ENCODE results near the gene LSS. TPM values are rescaled to one million over a fixed set of nuclear protein-coding genes. Genes with fewer than 3 reads are reported as not detected.

LSS gene
- total RNA-seq, 2 donors from 2014 or later = 56.7 to 85.2 TPM

- Mint-ChIP-seq H3K9me3 (peaks cover 7% of the 10 kb centered on the region), H3K4me3 (no peak overlapping the region), H3K27me3 (ENCODE audit: insufficient read depth) (no peaks in the 10 kb centered on the region), H3K36me3 (ENCODE audit: low read depth) (peaks cover 5% of the 10 kb centered on the region), H3K4me1 (peaks cover 3% of the 10 kb centered on the region), H3K27ac (no peak overlapping the region)
- peaks cover 3% of the 10 kb centered on the region for H3K36me3 ChIP-seq (ENCODE audit: control insufficient read depth, insufficient read depth, low read length)
- no peak overlapping the region for H3K9ac ChIP-seq (ENCODE audit: extremely low read depth, low read length, poor library complexity, severe bottlenecking)
- no peak overlapping the region for H3K27ac ChIP-seq (ENCODE audit: low read depth, low read length)
- no peaks in the 10 kb centered on the region for H3K9me3 ChIP-seq (ENCODE audit: control insufficient read depth, low read length)
- H3K4me3 ChIP-seq (ENCODE audit: low read length) = no peak overlapping the region
- no peak for TF ChIP-seq CTCF (conservative IDR thresholded peaks at IDR 0.05)
- H3K27me3 ChIP-seq (ENCODE audit: control insufficient read depth, insufficient read depth, low read length, poor library complexity, severe bottlenecking) = no peaks in the 10 kb centered on the region
- DNase-seq = no peak
- peaks cover 9% of the 10 kb centered on the region for H3K4me1 ChIP-seq (ENCODE audit: control insufficient read depth, insufficient read depth, low read length)
- 90 to 91% methylated on average over 5 to 7 of the region's 7 CpGs for WGBS, 2 experiments (ENCODE audit: insufficient coverage in 1 of 2, insufficient read length in 1 of 2)
Observed at GRCh38 chr21:46156378-46156645, 72.3 kb downstream of the LSS start.

- Histone ChIP-seq H3K9ac (ENCODE audit: extremely low read depth, low read length, poor library complexity, severe bottlenecking) (no peak within 1 kb of the TSS), H3K4me1 (ENCODE audit: control insufficient read depth, insufficient read depth, low read length) (peaks cover 9% of the 10 kb centered on the region), H3K9me3 (ENCODE audit: control insufficient read depth, low read length) (no peaks in the 10 kb centered on the region), H3K36me3 (ENCODE audit: control insufficient read depth, insufficient read depth, low read length) (no peaks in the 10 kb centered on the region), H3K27ac (ENCODE audit: low read depth, low read length) (no peak within 1 kb of the TSS), H3K27me3 (ENCODE audit: control insufficient read depth, insufficient read depth, low read length, poor library complexity, severe bottlenecking) (no peaks in the 10 kb centered on the region), H3K4me3 (ENCODE audit: low read length) (no peak within 1 kb of the TSS)
- peaks cover 3% of the 10 kb centered on the region for H3K36me3 Mint-ChIP-seq (ENCODE audit: low read depth)
- H3K4me3 Mint-ChIP-seq = no peak within 1 kb of the TSS
- peaks cover 3% of the 10 kb centered on the region for H3K4me1 Mint-ChIP-seq
- DNase-seq = no peak
- H3K27ac Mint-ChIP-seq = no peak within 1 kb of the TSS
- 93 to 94% methylated on average over 28 to 34 of the region's 34 CpGs for WGBS, 2 experiments (ENCODE audit: insufficient coverage in 1 of 2, insufficient read length in 1 of 2)
- no peak for TF ChIP-seq CTCF (conservative IDR thresholded peaks at IDR 0.05)
- no peaks in the 10 kb centered on the region for H3K27me3 Mint-ChIP-seq (ENCODE audit: insufficient read depth)
- H3K9me3 Mint-ChIP-seq = peaks cover 5% of the 10 kb centered on the region
Observed at GRCh38 chr21:46155514-46156377, 72.8 kb downstream of the LSS start, which contains the start of gene FTCD. Gene FTCD, minus strand, starts transcription at chr21:46155579. Its CDS starts 56 bp downstream, at chr21:46155523.

- peaks cover 3% of the 10 kb centered on the region for H3K4me1 Mint-ChIP-seq
- peaks cover under 1% of the 10 kb centered on the region for H3K36me3 Mint-ChIP-seq (ENCODE audit: low read depth)
- H3K9me3 ChIP-seq (ENCODE audit: control insufficient read depth, low read length) = no peaks in the 10 kb centered on the region
- no peaks in the 10 kb centered on the region for H3K36me3 ChIP-seq (ENCODE audit: control insufficient read depth, insufficient read depth, low read length)
- peaks cover 1% of the 10 kb centered on the region for H3K9me3 Mint-ChIP-seq
- WGBS, 2 experiments (ENCODE audit: insufficient coverage in 1 of 2, insufficient read length in 1 of 2) = 91 to 92% methylated on average over 10 to 16 of the region's 16 CpGs
- peak; percentile 50 for DNase-seq
- H3K27me3 Mint-ChIP-seq (ENCODE audit: insufficient read depth) = no peaks in the 10 kb centered on the region
- H3K27ac ChIP-seq (ENCODE audit: low read depth, low read length) = no peak overlapping the region
- peaks cover 9% of the 10 kb centered on the region for H3K4me1 ChIP-seq (ENCODE audit: control insufficient read depth, insufficient read depth, low read length)
- no peak overlapping the region for H3K4me3 Mint-ChIP-seq
- no peak overlapping the region for H3K9ac ChIP-seq (ENCODE audit: extremely low read depth, low read length, poor library complexity, severe bottlenecking)
- no peak for TF ChIP-seq CTCF (conservative IDR thresholded peaks at IDR 0.05)
- H3K27ac Mint-ChIP-seq = no peak overlapping the region
- no peak overlapping the region for H3K4me3 ChIP-seq (ENCODE audit: low read length)
- no peaks in the 10 kb centered on the region for H3K27me3 ChIP-seq (ENCODE audit: control insufficient read depth, insufficient read depth, low read length, poor library complexity, severe bottlenecking)
Observed at GRCh38 chr21:46154955-46155513, 73.5 kb downstream of the LSS start.

Data from endodermal cell (in vitro differentiated cells).